PC-9 (cell line): ENCODE measurements around the gene DLAT.

Experiments used
- EZH2 ChIP-seq: fragments of 200-600 bp; sonication (generic); IDR thresholded peaks from 2 replicates; pipeline ENCODE4 v1.8.0; 2017; ENCODE audit warnings: antibody characterized with exemption, low read depth
- TF ChIP-seq, protein P1 (sequence below): fragments of 200-600 bp; sonication (generic); conservative IDR thresholded peaks from 2 replicates; pipeline ENCODE4 v1.6.1; 2017; ENCODE audit warnings: mixed run types, antibody characterized with exemption, mild to moderate bottlenecking, moderate library complexity

- TF ChIP-seq, protein P1, sequence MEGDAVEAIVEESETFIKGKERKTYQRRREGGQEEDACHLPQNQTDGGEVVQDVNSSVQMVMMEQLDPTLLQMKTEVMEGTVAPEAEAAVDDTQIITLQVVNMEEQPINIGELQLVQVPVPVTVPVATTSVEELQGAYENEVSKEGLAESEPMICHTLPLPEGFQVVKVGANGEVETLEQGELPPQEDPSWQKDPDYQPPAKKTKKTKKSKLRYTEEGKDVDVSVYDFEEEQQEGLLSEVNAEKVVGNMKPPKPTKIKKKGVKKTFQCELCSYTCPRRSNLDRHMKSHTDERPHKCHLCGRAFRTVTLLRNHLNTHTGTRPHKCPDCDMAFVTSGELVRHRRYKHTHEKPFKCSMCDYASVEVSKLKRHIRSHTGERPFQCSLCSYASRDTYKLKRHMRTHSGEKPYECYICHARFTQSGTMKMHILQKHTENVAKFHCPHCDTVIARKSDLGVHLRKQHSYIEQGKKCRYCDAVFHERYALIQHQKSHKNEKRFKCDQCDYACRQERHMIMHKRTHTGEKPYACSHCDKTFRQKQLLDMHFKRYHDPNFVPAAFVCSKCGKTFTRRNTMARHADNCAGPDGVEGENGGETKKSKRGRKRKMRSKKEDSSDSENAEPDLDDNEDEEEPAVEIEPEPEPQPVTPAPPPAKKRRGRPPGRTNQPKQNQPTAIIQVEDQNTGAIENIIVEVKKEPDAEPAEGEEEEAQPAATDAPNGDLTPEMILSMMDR, result no peak
- TF ChIP-seq EZH2, result no peak
Observed at GRCh38 chr11:112042961-112043304, 17.7 kb downstream of the DLAT start.
